GM12878 (cell line): ENCODE data around the gene PRKCB.

Experiments used
- CTCF ChIP-seq, 3 experiments: IDR thresholded peaks in 2 of 3; conservative IDR thresholded peaks in 1 of 3; 2 replicates each; pipeline ENCODE4 v1.5.1; 2011; ENCODE audit warnings: low read depth in 3 of 3, low read length in 3 of 3, mild to moderate bottlenecking in 3 of 3, control low read depth in 2 of 3, moderate library complexity in 2 of 3, inconsistent platforms in 1 of 3, mixed read lengths in 1 of 3; ENCODE audit not compliant: control insufficient read depth in 2 of 3, insufficient read depth in 1 of 3; ENCODE audit errors: extremely low read depth in 1 of 3
- KDM1A ChIP-seq: fragments of 200-600 bp; sonication (generic); IDR thresholded peaks from 2 replicates; pipeline ENCODE4 v1.6.1; 2016; ENCODE audit warnings: borderline replicate concordance
- NFIC ChIP-seq: IDR thresholded peaks from 2 replicates; pipeline ENCODE4 v1.6.1; 2012; ENCODE audit warnings: low read depth, mild to moderate bottlenecking, inconsistent platforms, low read length, moderate library complexity
- RAD21 ChIP-seq: IDR thresholded peaks from 2 replicates; pipeline ENCODE4 v1.6.1; 2011; ENCODE audit warnings: mild to moderate bottlenecking, low read depth, low read length, moderate library complexity; ENCODE audit not compliant: insufficient read depth
- RFX5 ChIP-seq: IDR thresholded peaks from 2 replicates; pipeline ENCODE4 v1.6.1; 2011; ENCODE audit warnings: low read depth, low read length, improper control_type of control experiment
- YY1 ChIP-seq: IDR thresholded peaks from 2 replicates; pipeline ENCODE4 v1.6.1; 2011; ENCODE audit warnings: low read depth, mild to moderate bottlenecking, low read length

DNA sequence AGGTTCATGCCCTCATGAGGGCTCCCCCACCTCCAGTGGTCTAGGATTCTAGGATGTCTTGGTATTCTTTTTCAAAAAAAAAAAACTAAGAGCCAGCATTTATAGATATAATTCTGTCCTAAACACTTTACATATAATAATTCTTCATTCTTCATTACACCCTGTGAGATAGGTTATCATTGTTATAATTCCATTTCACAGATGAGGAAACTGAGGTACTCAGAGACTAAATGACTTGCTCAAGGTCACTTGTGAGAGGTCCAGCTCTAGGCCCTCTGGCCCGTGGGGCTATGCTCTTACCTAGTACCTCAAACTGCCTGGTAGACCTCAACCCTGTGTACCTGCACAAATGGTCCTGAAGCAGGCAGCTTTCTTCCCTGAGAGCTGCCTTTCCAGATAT is 172.2 kb downstream of the PRKCB start:
- TF ChIP-seq RAD21 (no peak), NFIC (no peak), CTCF (IDR thresholded peaks at IDR 0.05 in 2 of 3, conservative IDR thresholded peaks at IDR 0.05 in 1 of 3; ENCODE audit: control insufficient read depth in 2 of 3, extremely low read depth in 1 of 3, insufficient read depth in 1 of 3, low read depth in 3 of 3, low read length in 3 of 3) (no peak), YY1 (no peak), KDM1A (no peak), RFX5 (no peak)
